OCI-LY7 (cell line): Measurements from ENCODE around the gene ARHGEF16.

Experiments used
- CTCF ChIP-seq: fragments of 200-600 bp; sonication (generic); conservative IDR thresholded peaks from 2 replicates; pipeline ENCODE4 v1.5.1; 2014; ENCODE audit warnings: mild to moderate bottlenecking, antibody characterized with exemption, low read length, moderate library complexity, mixed read lengths
- EZH2phosphoT487 ChIP-seq: fragments of 200-600 bp; sonication (generic); IDR thresholded peaks from 2 replicates; pipeline ENCODE4 v1.6.1; 2018; ENCODE audit warnings: low read depth, borderline replicate concordance, mild to moderate bottlenecking, mixed run types, antibody characterized with exemption, low read length, moderate library complexity, mixed read lengths

- TF ChIP-seq EZH2phosphoT487: no peak
- TF ChIP-seq CTCF: no peak
Observed at GRCh38 chr1:3442331-3442730, 12.1 kb upstream of the ARHGEF16 start.
